Activated CD4-positive, alpha-beta T cell treated with anti-CD3 and anti-CD28 coated beads, Interleukin-2, amount 50 U/mL, for 16 hours (primary cell): ENCODE results near the gene ATXN8OS.
"Not testable (repeated sequence)": the region's sequence is repeated elsewhere in the genome, so short reads cannot be mapped to it uniquely, and the experiment has no call there.

Experiments used
- DNase-seq: peaks from one replicate; pipeline ENCODE4 v3.0.0-alpha.2; 2020

ATXN8OS gene

GRCh38 chr13:70107498-70108281 is at the start of gene ATXN8OS:
Gene ATXN8OS, plus strand, starts transcription at chr13:70107826.
- DNase-seq, result no peak

GRCh38 chr13:70080012-70080411 is 27.6 kb upstream of the ATXN8OS start:
- DNase-seq, result no peak

GRCh38 chr13:70087247-70087646 is 20.4 kb upstream of the ATXN8OS start:
- no peak for DNase-seq

- no peak for DNase-seq
Measured at GRCh38 chr13:70088926-70089325, 18.7 kb upstream of the ATXN8OS start.

- DNase-seq, result no peak
Measured at GRCh38 chr13:70090036-70090723, 17.4 kb upstream of the ATXN8OS start.

GRCh38 chr13:70098669-70099068 is 9.0 kb upstream of the ATXN8OS start:
- DNase-seq, result no peak

GRCh38 chr13:70104481-70104880 is 3.1 kb upstream of the ATXN8OS start:
- no peak for DNase-seq

GRCh38 chr13:70107125-70107497 is 515 bp upstream of the ATXN8OS start:
- DNase-seq, result no peak

GRCh38 chr13:70108356-70109105 is 905 bp downstream of the ATXN8OS start, which contains the start of gene KLHL1:
Gene KLHL1, minus strand, starts transcription at chr13:70108452. Its CDS starts 753 bp downstream, at chr13:70107699.
- DNase-seq, result no peak

GRCh38 chr13:70117338-70117905 is 9.8 kb downstream of the ATXN8OS start:
- DNase-seq, result no peak

GRCh38 chr13:70125693-70126092 is 18.1 kb downstream of the ATXN8OS start:
- no peak for DNase-seq

GRCh38 chr13:70128098-70128497 is 20.5 kb downstream of the ATXN8OS start:
- no peak for DNase-seq

- not testable (repeated sequence) for DNase-seq
Measured at GRCh38 chr13:70142658-70143057, 35.0 kb downstream of the ATXN8OS start.

GRCh38 chr13:70162141-70162540 is 54.5 kb downstream of the ATXN8OS start:
- no peak for DNase-seq

GRCh38 chr13:70170689-70171088 is 63.1 kb downstream of the ATXN8OS start:
- no peak for DNase-seq

GRCh38 chr13:70171151-70171550 is 63.5 kb downstream of the ATXN8OS start:
- DNase-seq, result no peak

- no peak for DNase-seq
Measured at GRCh38 chr13:70172946-70173597, 65.4 kb downstream of the ATXN8OS start.

GRCh38 chr13:70173598-70173959 is 66.0 kb downstream of the ATXN8OS start:
- no peak for DNase-seq

- no peak for DNase-seq
Measured at GRCh38 chr13:70178346-70178745, 70.7 kb downstream of the ATXN8OS start.
